Cardiac muscle cell (in vitro differentiated cells and primary cell): ENCODE measurements around the gene INSC. TPM values are rescaled to one million over a fixed set of nuclear protein-coding genes. Genes with fewer than 3 reads are reported as not detected.

ENCODE experiments used
- DNase-seq, 2 donors: peaks; one replicate each; pipeline versions ENCODE4 v3.0.0 to v3.0.0-alpha.2; 2010 to 2017; ENCODE audit warnings: low read depth in 1 of 2, low spot score in 1 of 2
- H3K27ac ChIP-seq: fragments of 200-600 bp; sonication (generic); 2 replicates; pipeline ENCODE4 v1.5.1; 2016
- H3K27me3 ChIP-seq: fragments of 200-600 bp; sonication (generic); 2 replicates; pipeline ENCODE4 v1.6.0; 2016; ENCODE audit warnings: control low read depth
- H3K36me3 ChIP-seq: fragments of 200-600 bp; sonication (generic); 2 replicates; pipeline ENCODE4 v1.5.1; 2016; ENCODE audit warnings: control low read depth
- H3K4me1 ChIP-seq: fragments of 200-600 bp; sonication (generic); 2 replicates; pipeline ENCODE4 v1.8.1; 2017; ENCODE audit warnings: low read depth, mild to moderate bottlenecking, mixed run types
- H3K4me3 ChIP-seq: fragments of 200-600 bp; sonication (generic); 2 replicates; pipeline ENCODE4 v1.5.1; 2016; ENCODE audit warnings: mild to moderate bottlenecking
- H3K9me3 ChIP-seq: fragments of 200-600 bp; sonication (generic); 2 replicates; pipeline ENCODE4 v1.5.1; 2017; ENCODE audit warnings: low read depth, mild to moderate bottlenecking, control low read depth
- polyA plus RNA-seq: library from polyadenylated mRNA; unstranded; fragments of >200 nt; fragmentation: Nextera tagmentation; extraction: Ambion mirVana; gene quantifications from 2 replicates; pipeline ENCODE4 v1.2.1, GENCODE V29; 2016
- total RNA-seq: library from RNA; depleted of rRNA; stranded (reverse); fragments of >200 nt; gene quantifications from 2 replicates; pipeline ENCODE4 v1.2.3, GENCODE V29; 2016
- TF ChIP-seq, protein P1 (sequence below): IDR thresholded peaks from 2 replicates; pipeline ENCODE4 v1.5.1; 2012; ENCODE audit warnings: low read depth, mild to moderate bottlenecking, low read length

Gene INSC
- total and polyA plus RNA-seq, 2 experiments from 2014 or later: not detected

DNA sequence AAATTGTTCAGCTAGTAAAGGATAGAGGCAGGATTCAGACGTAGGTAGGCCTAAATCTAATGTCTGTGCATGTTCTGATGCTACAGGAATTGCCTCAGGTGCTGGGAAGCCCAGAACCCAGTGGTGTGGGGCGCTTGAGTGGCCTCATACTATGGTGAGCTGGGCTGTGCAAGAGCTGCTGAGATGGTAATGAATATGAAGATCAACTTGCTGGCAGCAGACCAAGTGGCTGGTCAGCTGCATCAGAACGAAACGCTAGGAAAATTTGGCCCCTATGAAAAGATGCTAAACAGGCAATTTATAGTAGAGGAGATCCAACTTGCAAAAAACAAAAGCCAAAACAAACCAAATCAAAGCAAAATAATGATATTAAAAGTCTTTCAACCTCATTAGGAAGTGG, 102.7 kb downstream of the INSC start:
- Histone ChIP-seq H3K27ac (no peak overlapping the region), H3K9me3 (no peaks in the 10 kb centered on the region), H3K4me3 (no peak overlapping the region), H3K36me3 (no peaks in the 10 kb centered on the region), H3K27me3 (no peaks in the 10 kb centered on the region), H3K4me1 (no peaks in the 10 kb centered on the region)
- no peak for DNase-seq
- TF ChIP-seq, protein P1, sequence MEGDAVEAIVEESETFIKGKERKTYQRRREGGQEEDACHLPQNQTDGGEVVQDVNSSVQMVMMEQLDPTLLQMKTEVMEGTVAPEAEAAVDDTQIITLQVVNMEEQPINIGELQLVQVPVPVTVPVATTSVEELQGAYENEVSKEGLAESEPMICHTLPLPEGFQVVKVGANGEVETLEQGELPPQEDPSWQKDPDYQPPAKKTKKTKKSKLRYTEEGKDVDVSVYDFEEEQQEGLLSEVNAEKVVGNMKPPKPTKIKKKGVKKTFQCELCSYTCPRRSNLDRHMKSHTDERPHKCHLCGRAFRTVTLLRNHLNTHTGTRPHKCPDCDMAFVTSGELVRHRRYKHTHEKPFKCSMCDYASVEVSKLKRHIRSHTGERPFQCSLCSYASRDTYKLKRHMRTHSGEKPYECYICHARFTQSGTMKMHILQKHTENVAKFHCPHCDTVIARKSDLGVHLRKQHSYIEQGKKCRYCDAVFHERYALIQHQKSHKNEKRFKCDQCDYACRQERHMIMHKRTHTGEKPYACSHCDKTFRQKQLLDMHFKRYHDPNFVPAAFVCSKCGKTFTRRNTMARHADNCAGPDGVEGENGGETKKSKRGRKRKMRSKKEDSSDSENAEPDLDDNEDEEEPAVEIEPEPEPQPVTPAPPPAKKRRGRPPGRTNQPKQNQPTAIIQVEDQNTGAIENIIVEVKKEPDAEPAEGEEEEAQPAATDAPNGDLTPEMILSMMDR: no peak

DNA sequence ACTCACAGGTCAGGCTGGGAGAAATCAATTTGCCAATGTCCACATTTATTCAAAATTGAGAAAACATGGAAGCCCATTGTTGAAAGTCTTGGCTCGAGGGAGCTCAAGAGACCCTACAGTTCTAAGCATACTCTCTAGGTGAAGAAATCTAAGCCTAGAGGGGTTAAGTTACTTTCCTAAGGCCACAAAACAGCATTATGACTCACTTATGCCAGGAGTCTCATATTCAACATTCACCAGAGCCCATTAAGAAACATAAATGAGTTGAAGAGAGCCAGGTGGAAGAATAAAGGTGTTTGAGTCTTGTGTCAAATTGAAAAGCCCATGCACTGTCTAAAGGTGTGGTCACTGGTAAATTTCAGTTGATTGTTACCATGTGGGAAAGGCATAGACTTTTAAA, 108.1 kb downstream of the INSC start:
- no peak overlapping the region for H3K4me3 ChIP-seq
- TF ChIP-seq, protein P1: no peak
- H3K4me1 ChIP-seq: no peaks in the 10 kb centered on the region
- no peaks in the 10 kb centered on the region for H3K36me3 ChIP-seq
- no peaks in the 10 kb centered on the region for H3K9me3 ChIP-seq
- DNase-seq: no peak
- no peak overlapping the region for H3K27ac ChIP-seq
- no peaks in the 10 kb centered on the region for H3K27me3 ChIP-seq

DNA sequence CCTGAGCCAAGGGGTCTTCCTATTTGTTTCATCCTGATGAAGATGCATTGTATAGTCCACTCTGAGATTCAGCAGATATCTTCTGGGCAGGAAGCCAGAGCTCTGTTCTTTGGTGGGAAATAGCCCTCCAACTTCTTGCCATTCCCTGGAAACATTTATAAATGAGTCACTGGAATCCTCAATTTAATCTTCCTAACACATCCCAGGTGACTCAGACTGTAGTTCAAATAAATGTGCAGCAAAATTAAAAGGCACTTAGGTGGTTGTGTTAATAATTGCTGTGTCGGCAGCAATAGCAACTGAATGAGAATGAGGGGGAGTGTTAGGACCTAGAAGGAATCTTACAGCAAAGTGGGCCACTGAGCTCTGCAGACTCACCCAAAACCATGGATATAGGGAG, 108.6 kb downstream of the INSC start:
- TF ChIP-seq, protein P1: no peak
- H3K9me3 ChIP-seq: no peaks in the 10 kb centered on the region
- no peak for DNase-seq

DNA sequence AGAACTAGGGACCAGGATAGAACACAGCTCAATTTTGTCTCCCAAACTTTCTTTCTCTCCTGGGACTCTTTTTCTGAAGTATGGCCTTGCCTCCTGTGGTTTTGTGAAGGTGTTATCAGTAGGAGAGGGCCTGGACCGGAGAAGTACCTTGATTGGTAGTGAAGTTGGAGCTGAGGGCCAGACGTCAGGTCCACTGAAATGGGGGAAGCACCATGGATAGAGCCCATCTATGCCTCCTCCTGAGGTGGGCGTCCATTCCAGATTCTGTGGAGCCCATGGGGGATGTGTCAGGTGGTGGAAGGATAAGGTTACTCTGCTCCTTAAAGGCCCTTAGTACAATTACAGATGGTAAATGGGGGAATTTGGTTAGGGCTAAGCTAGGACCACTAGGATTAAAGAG, 109.7 kb downstream of the INSC start:
- Histone ChIP-seq H3K27me3 (no peaks in the 10 kb centered on the region), H3K4me1 (no peaks in the 10 kb centered on the region), H3K9me3 (no peaks in the 10 kb centered on the region), H3K4me3 (no peak overlapping the region), H3K36me3 (no peaks in the 10 kb centered on the region), H3K27ac (no peak overlapping the region)
- no peak for DNase-seq
- TF ChIP-seq, protein P1: no peak

More for the DNA sequence above, 108.6 kb downstream of the INSC start:
- Histone ChIP-seq H3K27ac (no peak overlapping the region), H3K4me1 (no peaks in the 10 kb centered on the region), H3K27me3 (no peaks in the 10 kb centered on the region), H3K36me3 (no peaks in the 10 kb centered on the region), H3K4me3 (no peak overlapping the region)

DNA sequence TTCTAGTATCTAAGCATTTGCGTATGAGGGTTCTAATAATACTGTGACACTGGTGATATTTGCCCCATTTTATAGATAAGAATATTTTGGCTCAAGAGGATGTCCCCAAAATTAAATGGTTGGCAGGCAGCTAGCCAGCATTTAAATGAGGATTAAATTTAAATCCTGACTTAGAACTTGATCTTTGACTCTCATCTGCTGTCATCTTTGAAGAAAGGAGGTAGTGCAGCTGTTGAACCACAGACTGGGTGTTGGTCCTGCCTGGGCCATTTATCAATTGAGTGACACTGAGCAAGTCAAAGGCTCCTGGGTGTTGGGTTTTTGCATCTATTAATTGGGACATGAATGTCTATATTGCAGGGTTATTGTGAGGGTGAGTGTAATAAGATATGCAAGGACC, 112.3 kb downstream of the INSC start:
- no peaks in the 10 kb centered on the region for H3K27me3 ChIP-seq
- H3K4me1 ChIP-seq: no peaks in the 10 kb centered on the region
- TF ChIP-seq, protein P1: no peak
- H3K36me3 ChIP-seq: no peaks in the 10 kb centered on the region
- H3K9me3 ChIP-seq: no peaks in the 10 kb centered on the region
- no peak for DNase-seq
- H3K4me3 ChIP-seq: no peak overlapping the region
- H3K27ac ChIP-seq: no peak overlapping the region

DNA sequence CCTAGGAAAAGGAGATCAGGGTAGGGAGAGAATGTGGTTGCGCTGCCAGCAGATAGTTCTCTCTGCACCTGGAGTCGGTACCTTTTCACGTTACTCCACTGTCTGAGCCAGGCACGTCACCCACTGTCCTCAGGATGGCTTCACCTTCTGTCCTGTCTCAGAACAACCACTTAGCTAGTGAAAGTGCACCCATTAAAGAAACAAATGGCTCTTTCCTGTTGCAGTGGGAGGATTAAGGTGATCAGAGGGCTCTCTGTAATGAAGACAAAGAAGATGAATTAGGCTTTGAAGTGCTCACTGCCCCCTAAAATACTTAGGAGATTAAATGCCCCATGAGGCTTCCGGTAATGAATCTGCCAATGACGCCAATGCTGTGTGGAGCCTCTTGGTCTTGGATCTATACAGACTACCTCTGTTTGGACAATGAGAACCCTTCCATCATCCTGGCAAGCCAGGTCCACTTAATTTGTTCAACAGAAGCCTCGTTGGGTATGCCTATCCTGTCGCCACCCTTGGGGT, 113.7 kb downstream of the INSC start:
- no peak overlapping the region for H3K27ac ChIP-seq

More for the DNA sequence above, 113.7 kb downstream of the INSC start:
- DNase-seq: no peak
- TF ChIP-seq, protein P1: no peak
- no peaks in the 10 kb centered on the region for H3K4me1 ChIP-seq
- H3K27me3 ChIP-seq: no peaks in the 10 kb centered on the region
- no peaks in the 10 kb centered on the region for H3K36me3 ChIP-seq
- no peaks in the 10 kb centered on the region for H3K9me3 ChIP-seq
- H3K4me3 ChIP-seq: no peak overlapping the region
